Endometrial microvascular endothelial cells (primary cell): ENCODE measurements around the gene OSBPL8. TPM values are rescaled to one million over a fixed set of nuclear protein-coding genes. Genes with fewer than 3 reads are reported as not detected.

Experiments
- in situ Hi-C: cut with HindIII; loops from 2 replicates; pipeline ENCODE4 v1.10.0; 2017; ENCODE audit warnings: low sequenced_read_pairs, low pct_unique_long_range_greater_than_20kb; ENCODE audit errors: inconsistent ontology term
- total RNA-seq: library from RNA; depleted of rRNA; stranded (reverse); fragments of >200 nt; gene quantifications from one replicate; pipeline ENCODE4 v1.2.3, GENCODE V29; 2015; ENCODE audit errors: inconsistent ontology term

Gene OSBPL8
- total RNA-seq, 1 donor from 2014 or later, result 36.8 TPM

DNA sequence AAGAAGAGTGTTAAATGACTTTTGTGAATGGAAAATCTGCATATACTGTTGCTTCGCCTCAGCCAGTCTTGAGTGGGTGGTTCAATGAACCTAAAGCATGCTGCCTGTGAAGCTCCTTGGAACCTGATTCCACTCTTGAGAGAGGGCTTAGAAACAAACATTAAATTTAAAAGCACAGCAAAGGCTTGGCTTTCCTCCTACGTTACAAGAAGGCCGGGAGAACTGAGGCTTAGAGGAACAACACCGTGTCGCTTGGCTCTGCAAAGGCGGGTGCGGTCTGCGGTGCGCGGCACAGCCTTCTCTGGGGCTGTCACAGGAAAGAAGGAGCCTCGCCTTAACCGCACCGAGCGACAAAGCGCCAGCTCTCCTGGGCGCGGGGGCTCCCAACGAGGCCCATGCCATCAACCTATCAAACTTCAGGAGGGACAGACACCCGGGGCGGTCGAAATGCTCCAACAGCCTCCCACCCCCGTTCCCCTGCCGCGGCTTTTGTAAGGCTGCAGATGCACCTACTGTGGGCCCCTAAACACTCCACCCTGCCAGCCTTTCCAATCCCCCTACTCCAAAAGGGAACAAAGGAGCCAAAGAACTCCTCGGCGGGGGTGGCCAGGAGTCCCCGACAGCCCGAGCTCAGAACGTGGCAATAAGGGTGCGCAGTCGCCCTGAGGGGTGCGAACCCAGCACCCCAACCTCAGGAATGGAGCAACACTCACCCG is 729 bp downstream of the OSBPL8 start:
- in situ Hi-C loops, result no loop called here

DNA sequence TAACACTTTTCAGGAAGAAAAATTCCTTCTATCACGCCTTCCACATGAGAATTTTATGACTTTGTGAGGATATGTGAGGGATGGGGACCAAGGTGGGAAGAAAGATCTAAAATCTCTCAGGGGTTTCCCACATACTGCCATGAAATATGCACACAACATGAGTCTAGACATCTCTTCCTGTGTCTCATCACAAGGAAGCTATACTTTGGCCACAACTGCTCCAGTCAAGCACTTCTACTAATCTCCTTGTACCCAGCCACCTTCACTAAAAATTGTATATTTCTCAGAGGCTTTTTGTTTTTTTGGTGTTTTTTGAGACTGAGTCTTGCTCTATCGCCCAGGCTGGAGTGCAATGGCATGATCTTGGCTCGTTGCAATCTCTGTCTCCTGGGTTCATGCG is 3.2 kb downstream of the OSBPL8 start:
- in situ Hi-C loops, result no loop called here

DNA sequence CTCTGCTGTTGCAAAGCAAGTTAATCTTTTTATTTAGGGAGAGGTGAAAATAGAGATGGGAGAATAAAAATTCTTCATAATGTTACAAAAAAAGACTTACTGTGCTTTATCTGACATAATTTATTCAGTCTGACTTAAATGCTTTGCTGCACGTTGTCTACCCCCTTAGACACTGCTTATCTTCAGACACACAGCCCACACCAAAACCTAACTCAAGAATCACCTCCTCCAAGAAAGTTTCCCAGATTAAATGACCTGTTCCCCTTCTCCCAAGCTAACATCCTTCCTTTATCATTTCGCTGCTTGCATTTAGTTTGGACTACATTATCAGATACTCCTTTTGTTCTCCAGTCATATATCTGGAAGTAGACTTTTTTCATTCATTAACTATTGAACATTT is 3.8 kb downstream of the OSBPL8 start:
- in situ Hi-C loops, result no loop called here

DNA sequence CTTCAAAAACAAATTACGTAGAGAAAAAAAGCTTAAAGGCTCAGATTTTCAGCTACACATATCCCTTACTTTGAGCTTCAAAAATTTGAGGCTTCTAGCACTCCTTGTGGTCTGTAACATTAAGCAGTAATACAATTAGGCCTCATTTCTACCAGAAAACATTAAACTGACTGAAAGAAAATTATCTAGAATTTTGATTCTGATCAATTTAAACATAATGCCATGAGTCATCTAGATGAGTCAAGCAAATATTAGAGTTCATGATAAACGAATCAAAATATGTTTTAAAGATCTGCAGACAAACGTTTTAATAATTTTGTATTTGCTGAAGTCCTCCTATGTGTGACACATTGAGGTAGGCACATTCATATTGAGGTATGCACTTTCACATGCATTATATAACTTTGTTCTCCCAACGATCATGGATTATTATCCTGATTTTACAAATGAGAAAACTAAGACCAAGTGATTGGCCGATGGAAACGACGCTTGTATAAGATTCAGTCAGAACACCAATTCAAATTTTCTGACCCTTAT is 4.3 kb downstream of the OSBPL8 start:
- in situ Hi-C loops, result no loop called here

DNA sequence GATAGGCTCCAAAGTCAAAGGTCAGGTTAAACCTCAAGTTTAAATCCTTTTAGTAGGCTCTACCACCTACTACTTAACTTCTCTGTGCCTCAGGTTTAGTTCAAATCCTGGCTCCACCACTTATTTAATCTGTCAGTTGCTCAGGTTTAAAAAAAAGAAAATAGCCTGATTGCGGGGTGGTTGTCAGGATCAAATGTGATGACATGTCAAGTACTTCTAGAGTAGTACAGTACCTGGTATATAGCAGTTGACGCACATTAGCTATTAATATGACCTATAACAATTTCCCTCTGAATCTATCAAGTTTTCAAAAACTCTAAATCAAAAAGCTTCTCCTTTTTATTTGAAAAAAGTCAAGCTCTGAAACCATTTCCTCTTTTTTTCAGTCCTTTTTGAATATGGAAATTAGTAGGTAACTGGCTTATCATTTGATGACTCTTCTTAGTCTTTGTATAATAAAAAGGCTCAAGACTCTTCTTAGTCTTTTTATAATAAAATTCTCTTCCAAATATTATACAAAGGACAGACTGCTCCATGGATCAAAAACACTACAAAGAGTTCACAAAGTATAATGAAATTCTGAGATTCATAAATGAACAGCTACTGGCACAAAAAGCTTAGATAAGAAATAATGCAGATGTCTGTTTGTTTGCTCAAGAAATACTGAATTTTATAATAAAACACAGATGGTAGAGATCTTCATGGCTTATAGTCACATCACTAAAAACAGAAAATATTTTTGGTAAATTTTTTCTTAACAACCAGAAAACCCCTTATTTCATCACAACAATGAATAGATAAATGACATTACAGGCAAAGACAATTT is 5.0 kb downstream of the OSBPL8 start:
- in situ Hi-C loops, result no loop called here

DNA sequence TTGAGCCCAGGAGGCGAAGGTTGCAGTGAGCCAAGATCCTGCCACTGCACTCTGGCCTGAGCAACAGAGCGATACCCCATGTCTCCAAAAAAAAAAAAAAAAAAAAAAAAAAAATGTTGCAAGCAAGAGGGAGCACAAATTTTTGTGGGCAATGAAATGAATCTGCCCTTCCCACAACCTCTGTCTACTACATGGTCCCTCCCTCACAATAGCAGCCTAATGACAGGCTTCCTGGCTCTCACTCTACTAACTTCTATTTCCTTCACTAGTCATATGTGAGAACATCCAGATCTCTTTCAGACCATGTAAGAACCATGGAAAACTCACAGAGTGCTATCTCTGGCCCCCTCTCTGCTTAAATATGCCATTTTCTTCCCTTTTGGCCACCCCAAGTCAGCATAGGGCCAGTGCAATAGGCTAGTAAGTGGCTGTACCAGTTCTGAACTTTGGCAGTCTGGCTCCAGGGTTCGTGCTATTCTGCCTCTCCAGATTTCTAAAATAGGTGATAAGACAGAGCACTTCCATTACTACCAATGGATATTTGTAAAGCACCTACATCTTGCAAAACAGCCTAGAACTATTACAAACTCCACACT is 7.1 kb downstream of the OSBPL8 start:
- in situ Hi-C loops, result no loop called here

DNA sequence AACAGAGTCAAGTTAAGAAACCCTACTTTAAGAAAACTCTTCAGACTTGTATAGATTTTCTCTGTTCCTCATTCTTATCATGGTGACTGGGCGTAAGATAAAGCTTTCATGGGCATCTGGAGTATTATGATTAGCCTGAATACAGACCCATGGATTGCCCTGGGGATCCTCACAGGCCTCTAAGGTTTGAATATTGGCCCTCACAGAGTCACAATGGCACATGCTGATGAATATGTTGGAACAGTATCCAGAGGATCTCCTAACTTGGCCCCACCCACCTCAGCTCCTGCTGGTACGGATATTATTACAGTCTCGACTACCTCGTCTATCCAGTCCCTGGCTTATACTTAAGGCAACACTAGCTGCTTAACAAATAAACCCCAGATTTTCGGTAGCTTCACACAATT is 8.1 kb downstream of the OSBPL8 start:
- in situ Hi-C loops, result no loop called here

DNA sequence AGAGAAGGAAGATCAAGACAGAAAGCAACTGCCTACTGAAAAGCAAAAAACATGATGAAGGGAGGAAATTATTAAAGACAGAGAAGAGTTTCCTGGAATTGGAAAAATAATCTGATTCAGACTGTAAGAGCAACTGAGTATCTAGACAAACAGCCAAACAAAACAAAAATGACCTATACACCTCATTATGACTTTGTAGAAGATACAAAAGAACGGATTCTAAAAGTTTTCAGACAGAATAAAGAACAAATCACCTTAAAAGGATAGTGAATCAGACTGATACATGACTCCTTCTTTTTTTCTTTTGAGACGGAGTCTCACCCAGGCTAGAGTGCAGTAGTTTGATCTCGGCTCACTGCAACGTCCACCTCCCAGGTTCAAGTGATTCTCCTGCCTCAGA is 10.4 kb downstream of the OSBPL8 start:
- in situ Hi-C loops, result no loop called here

DNA sequence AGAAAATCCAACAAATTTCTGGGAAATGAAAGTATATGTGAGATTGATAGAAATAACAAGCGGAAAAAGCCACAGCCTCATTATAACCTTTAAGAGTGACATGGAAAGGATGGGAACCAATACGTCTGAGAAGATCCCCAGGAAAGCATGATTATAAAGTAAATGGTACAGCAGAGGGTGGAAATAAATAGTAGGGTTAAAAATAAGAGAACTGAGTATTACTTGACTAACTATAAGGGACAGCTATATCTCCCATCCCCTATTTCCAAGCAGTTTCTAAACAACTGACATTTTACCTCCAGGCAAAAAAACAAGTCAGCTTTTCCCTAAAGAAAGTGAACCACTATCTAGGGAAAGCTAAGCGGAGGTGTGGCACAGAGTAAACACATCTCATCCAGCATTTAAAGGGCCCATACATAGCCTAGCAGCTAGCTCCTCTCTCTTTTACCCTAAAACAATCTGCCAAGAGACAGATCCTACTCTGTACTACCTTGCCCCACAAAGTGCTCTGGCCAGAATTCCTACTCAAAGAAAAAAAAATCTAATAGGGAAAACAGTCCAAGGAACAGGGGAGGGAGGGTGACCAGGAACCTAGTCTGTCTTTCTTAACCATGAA is 11.2 kb downstream of the OSBPL8 start:
- in situ Hi-C loops, result no loop called here

DNA sequence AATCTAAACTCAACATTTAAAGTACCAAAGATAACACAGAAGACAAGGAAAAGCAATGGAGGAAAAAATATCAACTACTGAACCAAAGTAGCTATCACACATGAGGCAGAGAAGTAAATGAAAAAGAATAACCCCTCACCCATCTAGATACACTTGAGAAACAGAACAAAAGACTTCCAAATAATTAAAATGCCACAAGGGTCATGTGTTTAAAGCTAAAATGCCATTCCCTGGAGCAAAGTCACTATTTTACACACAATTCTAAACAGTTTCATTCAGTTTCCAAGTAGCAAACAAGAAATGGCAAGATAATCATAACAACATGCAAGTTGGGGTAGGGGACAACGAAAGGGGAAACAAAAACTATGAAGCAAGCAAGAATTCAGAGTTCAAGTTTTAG is 12.0 kb downstream of the OSBPL8 start:
- in situ Hi-C loops, result no loop called here

DNA sequence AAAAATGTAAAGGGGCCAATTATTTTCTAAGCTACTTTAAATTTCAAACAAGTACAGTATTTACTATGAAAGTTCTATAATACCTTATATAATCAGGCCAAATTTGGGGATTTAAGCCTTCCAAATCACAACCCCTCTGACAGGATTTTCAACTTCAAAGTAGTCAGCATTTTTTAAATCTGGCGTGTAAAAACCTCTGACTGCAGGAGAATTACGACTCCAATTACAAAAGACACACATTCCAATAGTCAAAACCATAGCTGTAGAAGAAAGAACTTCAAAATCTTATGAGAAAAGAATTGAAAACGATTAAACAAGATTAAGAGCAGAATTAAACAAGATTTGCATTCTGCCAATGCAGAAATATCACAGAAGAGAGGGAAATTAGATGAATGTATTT is 12.7 kb downstream of the OSBPL8 start:
- in situ Hi-C loops, result no loop called here

DNA sequence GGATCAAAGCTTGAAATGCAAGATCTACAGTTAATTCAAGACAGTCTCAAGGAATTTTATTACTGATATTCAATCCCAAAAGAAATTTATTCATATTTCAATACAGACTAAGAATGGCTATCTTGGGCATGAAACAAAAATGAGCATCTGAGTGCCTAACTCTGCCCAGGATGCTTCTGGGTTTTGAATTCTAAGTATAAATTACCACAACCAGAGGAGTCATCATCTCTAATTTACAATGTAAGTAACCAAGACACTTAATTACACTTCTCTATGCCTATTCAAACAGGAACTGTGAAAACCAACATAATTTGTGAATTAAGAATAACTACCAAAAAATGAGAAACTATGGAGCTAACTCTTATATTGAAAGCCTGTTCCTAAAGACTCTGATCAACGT is 14.1 kb downstream of the OSBPL8 start:
- in situ Hi-C loops, result no loop called here

DNA sequence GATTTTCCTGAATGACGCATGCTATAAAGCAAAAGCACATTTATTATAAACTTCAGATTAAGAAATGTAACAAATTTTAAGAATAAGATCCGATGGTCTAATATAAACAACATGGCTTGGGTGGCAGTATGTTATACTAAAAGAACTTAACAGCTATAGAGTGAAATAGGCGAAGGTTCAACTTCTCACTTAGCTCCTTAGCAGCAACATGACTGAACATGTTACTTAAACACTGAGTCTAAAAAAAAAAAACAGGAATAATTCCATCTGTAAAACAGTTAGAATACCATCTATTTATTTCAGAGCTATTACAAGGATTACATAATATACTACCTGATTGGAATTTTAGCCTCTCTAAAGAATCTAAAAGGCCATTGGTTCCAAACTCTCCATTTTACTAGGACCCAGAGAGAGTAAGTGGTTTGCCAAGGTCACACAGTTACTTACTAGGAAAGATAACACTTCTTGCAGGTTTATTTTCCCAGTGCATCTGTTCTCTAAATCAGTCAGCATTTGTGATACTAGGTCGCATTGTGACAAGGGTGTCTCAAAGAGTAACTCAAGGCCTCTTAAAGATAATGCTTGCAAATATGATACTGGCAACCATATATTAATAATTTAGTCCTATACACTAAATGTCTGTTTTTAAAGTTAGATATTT is 14.8 kb downstream of the OSBPL8 start:
- in situ Hi-C loops, result no loop called here

DNA sequence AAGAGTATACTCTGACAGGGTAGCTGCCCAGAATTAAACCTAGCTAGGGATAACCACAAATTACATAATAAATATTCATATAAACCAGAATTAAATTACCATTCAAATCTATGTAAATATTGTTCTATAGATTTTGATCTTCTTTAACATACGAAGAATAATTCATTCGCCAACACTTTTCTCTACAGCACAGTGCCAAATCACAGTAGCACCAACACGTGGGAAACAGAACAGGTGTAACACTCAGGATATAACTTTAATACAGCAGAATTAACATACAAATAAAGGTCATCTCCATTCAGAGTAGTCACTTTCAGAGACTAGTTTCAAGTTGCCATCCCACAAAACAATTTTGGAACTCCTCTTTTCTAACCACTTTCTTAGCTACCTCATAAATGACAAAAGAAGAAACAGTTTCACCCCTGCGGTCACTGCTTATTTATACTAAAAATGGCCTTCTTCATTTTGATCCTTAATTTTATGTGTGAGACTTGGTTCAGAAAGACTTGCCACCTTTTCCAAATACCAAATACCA is 15.7 kb downstream of the OSBPL8 start:
- in situ Hi-C loops, result no loop called here

DNA sequence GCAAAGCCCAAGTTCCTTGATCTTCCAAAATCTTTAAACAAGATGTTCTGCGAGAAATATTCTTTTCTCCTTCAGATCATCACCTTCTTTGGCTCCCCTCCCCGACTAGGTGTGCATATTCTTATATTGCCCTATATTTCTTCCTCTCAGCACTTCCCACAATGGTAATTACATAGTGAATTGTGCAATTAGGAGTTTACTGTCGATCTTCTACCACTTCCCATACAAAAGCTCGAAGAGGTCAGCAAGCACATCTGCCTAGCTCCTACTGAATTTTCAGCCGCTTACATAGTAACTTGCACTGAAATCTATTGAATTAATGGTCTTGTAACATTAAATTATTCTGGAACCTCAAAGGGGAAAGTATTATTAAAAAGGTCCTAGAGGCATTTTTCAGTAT is 16.7 kb downstream of the OSBPL8 start:
- in situ Hi-C loops, result no loop called here

DNA sequence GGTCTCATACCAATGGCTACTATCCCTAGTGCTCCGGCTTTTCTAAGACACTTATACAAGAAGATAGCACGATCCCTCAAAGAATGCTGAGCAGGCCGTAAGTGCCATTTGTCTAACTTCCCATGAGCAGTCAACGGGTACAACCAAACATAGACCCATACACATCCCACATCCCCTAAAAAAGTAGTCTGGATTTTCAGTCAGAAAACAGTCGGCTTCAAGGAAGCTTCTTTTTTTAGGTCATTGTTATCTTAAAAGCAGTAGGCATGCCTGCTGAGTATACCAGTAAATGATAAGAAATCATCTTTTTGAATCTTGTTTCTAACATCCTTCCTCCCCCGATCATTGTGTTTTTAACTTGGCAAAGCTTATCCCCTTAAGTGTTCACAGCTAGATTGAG is 19.8 kb downstream of the OSBPL8 start:
- in situ Hi-C loops, result no loop called here

DNA sequence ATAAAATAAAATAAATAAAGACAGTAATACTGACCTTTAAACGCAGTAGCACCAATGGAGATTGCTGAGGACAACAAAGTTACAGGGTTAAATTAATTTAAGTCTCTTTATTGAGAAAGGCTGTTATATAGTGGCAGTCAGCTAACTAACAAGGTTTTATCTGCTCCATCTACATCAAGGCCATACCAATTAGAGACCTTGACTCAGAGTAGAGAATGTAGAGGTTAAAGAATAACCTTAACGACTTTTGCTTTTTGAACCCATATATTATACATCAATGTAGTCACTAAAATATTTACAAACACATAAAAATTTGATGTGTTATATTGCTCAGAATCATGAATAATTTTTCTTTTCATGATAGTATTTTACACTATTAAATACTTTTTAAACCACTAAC is 21.6 kb downstream of the OSBPL8 start:
- in situ Hi-C loops, result no loop called here

DNA sequence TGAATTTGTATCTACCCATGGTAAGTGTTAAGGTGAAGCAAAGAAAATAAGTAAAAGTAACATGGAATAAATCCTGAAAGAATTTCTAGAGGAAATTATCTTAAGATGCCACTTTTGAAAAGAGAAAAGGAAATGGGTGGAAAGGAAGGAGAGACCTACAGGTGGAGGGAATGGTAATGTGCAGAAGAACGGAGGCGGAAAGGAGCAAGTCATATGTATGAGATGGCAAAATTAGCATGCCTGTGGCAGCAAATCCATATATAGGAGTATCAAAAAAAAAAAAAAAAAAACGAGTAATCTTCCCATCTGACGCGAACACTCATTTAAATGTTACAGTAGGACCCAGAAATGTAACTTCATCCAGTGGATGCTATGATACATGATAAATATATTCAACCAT is 23.0 kb downstream of the OSBPL8 start:
- in situ Hi-C loops, result no loop called here

DNA sequence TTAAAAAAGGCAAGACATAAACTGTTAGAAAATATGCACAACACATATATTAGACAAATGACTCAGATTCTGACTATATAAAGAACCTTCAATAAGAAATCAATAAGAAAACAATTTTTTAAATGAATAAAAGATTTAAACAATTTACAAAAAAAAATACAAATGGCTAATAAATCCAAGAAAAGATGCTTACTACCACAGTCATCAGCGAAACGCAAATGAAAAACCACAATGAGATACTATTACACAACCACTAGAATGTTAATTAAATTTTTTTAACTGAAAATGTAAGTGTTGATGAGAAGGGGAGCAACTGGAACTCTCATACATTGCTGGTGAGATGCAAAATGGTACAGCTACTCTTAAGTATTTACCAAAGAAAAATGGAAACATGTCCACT is 24.4 kb downstream of the OSBPL8 start:
- in situ Hi-C loops, result no loop called here
